CD4-positive, alpha-beta T cell (primary cell): ENCODE measurements around the gene PINLYP. TPM values are rescaled to one million over a fixed set of nuclear protein-coding genes. Genes with fewer than 3 reads are reported as not detected.

Experiments used
- ATAC-seq: fragments of 200-7000 bp; cut with Tn5 transposase; one replicate; pipeline ENCODE4 v1.10.0; 2022; ENCODE audit warnings: mild to moderate bottlenecking; ENCODE audit not compliant: poor library complexity
- CTCF ChIA-PET: fragments of 350-600 bp; sonication (Branson Sonifier 250); formaldehyde crosslinking; loops from one replicate; lab custom pipeline; 2021; ENCODE audit warnings: antibody characterized with exemption, inconsistent platforms; lab: Charles Lee
- POLR2A ChIA-PET: fragments of 350-600 bp; sonication (Branson Sonifier 250); formaldehyde crosslinking; loops from one replicate; lab custom pipeline; 2021; ENCODE audit warnings: antibody characterized with exemption, inconsistent platforms; lab: Charles Lee
- DNase-seq, 14 experiments: peaks; one replicate each; pipeline ENCODE4 v3.0.0-alpha.2; 2013 to 2020; ENCODE audit warnings: mixed read lengths in 2 of 14
- H3K27ac ChIP-seq, 2 donors: one replicate each; pipeline versions ENCODE4 v1.5.1 to v1.7.0; 2013; ENCODE audit warnings: low read length in 2 of 2, low read depth in 1 of 2, mild to moderate bottlenecking in 1 of 2
- H3K27me3 ChIP-seq, 2 experiments: 1 replicate in 1 of 2; 2 replicates in 1 of 2; pipeline versions ENCODE4 v1.6.1 to v1.7.0; 2013; ENCODE audit warnings: low read length in 2 of 2, control low read depth in 1 of 2, mild to moderate bottlenecking in 1 of 2, moderate library complexity in 1 of 2; ENCODE audit not compliant: insufficient read depth in 2 of 2, control insufficient read depth in 1 of 2
- H3K36me3 ChIP-seq: one replicate; pipeline ENCODE4 v1.6.1; 2013; ENCODE audit warnings: low read length, control low read depth; ENCODE audit not compliant: insufficient read depth
- H3K4me1 ChIP-seq: one replicate; pipeline ENCODE4 v1.6.1; 2013; ENCODE audit warnings: low read length, control low read depth; ENCODE audit not compliant: insufficient read depth
- H3K4me3 ChIP-seq: one replicate; pipeline ENCODE4 v1.5.1; 2013; ENCODE audit warnings: mild to moderate bottlenecking, low read length, moderate library complexity
- H3K9me3 ChIP-seq, 2 experiments: 1 replicate in 1 of 2; 2 replicates in 1 of 2; pipeline versions ENCODE4 v1.6.1 to v1.7.0; 2013; ENCODE audit warnings: low read length in 2 of 2, mild to moderate bottlenecking in 2 of 2, control low read depth in 1 of 2, moderate library complexity in 1 of 2; ENCODE audit not compliant: control insufficient read depth in 1 of 2, insufficient read depth in 1 of 2
- H3K27ac Mint-ChIP-seq: one replicate; pipeline ENCODE4 v1.8.0; 2020; ENCODE audit warnings: mixed read lengths
- H3K27me3 Mint-ChIP-seq: one replicate; pipeline ENCODE4 v1.8.0; 2021; ENCODE audit warnings: mixed read lengths
- H3K36me3 Mint-ChIP-seq: one replicate; pipeline ENCODE4 v1.8.0; 2021; ENCODE audit warnings: low read depth, mixed read lengths
- H3K4me1 Mint-ChIP-seq: one replicate; pipeline ENCODE4 v1.8.0; 2021; ENCODE audit warnings: low read depth, mixed read lengths
- H3K4me3 Mint-ChIP-seq: one replicate; pipeline ENCODE4 v1.8.0; 2020; ENCODE audit warnings: mild to moderate bottlenecking, mixed read lengths
- H3K9me3 Mint-ChIP-seq: one replicate; pipeline ENCODE4 v1.8.0; 2020; ENCODE audit warnings: mixed read lengths
- intact Hi-C, 2 experiments: fragments of 100-400 bp; cut with DNase I in 1 of 2; cut with micrococcal nuclease in 1 of 2; formaldehyde crosslinking; loops; one replicate each; pipeline versions ENCODE4 v1.15.1 to v1.9.0; 2023 to 2025; cut with DNase I, micrococcal nuclease
- total RNA-seq, 174 experiments: library from RNA in 2 of 174; stranded (reverse) in 2 of 174; gene quantifications; one replicate each; pipeline ENCODE4 v1.2.3 and lab custom pipeline; 2021 to 2026
- TF ChIP-seq, protein P1 (sequence below): fragments of 200-600 bp; IDR thresholded peaks from one replicate; pipeline ENCODE4 v1.8.0; 2022; ENCODE audit warnings: antibody characterized with exemption, mild to moderate bottlenecking

PINLYP gene
- total RNA-seq, 2 experiments from 2014 or later: not detected

DNA sequence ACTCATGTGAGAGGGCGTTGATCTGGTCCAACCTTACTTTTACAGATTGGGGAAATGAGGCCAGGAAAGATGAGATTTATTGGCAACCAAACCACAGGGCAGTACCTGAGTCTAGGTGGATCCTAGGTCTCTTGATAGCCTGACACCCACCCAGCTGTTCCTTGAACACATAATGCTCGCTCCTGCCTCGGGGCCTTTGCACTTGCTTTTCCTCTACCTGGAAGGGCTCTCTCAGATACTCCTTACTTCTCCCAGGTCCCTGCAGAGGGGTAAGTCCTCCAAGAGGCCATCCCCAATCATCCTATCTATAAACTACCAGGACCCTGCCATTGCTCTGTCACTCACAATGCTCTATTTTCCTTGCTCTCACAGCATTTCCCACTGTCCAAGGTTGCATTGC, 35.2 kb upstream of the PINLYP start:
- no peak overlapping the region for H3K27ac ChIP-seq
- CTCF ChIA-PET: no interaction called here
- ATAC-seq (no peak), DNase-seq (no peak)
- H3K27ac Mint-ChIP-seq: no peak overlapping the region
- peaks cover 77% of the 10 kb centered on the region for H3K36me3 Mint-ChIP-seq
- H3K4me3 Mint-ChIP-seq: no peak overlapping the region
- POLR2A ChIA-PET: no interaction called here
- TF ChIP-seq, protein P1, sequence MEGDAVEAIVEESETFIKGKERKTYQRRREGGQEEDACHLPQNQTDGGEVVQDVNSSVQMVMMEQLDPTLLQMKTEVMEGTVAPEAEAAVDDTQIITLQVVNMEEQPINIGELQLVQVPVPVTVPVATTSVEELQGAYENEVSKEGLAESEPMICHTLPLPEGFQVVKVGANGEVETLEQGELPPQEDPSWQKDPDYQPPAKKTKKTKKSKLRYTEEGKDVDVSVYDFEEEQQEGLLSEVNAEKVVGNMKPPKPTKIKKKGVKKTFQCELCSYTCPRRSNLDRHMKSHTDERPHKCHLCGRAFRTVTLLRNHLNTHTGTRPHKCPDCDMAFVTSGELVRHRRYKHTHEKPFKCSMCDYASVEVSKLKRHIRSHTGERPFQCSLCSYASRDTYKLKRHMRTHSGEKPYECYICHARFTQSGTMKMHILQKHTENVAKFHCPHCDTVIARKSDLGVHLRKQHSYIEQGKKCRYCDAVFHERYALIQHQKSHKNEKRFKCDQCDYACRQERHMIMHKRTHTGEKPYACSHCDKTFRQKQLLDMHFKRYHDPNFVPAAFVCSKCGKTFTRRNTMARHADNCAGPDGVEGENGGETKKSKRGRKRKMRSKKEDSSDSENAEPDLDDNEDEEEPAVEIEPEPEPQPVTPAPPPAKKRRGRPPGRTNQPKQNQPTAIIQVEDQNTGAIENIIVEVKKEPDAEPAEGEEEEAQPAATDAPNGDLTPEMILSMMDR: no peak
- H3K36me3 ChIP-seq: peaks cover 62% of the 10 kb centered on the region
- H3K9me3 ChIP-seq: peaks cover 0 to 7% of the 10 kb centered on the region in 2 experiments
- intact Hi-C loops: no loop called here
- H3K9me3 Mint-ChIP-seq: peaks cover 4% of the 10 kb centered on the region
- H3K4me1 ChIP-seq: no peaks in the 10 kb centered on the region
- H3K27me3 ChIP-seq: no peaks in the 10 kb centered on the region
- peaks cover 2% of the 10 kb centered on the region for H3K4me1 Mint-ChIP-seq
- H3K27me3 Mint-ChIP-seq: no peaks in the 10 kb centered on the region
- no peak overlapping the region for H3K4me3 ChIP-seq

GRCh38 chr19:43541920-43542650, 33.5 kb upstream of the PINLYP start:
- Mint-ChIP-seq H3K27me3 (no peaks in the 10 kb centered on the region), H3K27ac (no peak overlapping the region)
- POLR2A ChIA-PET: no interaction called here

GRCh38 chr19:43544077-43544476, 31.5 kb upstream of the PINLYP start:
- CTCF ChIA-PET: interaction anchor here (1.6 kb wide), 1 partner anchor 17 kb away, joined by 3 read pairs; no protein-coding TSS in a partner anchor
- peaks cover 3% of the 10 kb centered on the region for H3K9me3 Mint-ChIP-seq
- Histone ChIP-seq H3K36me3 (peaks cover 58% of the 10 kb centered on the region), H3K9me3 (peaks cover 0 to 2% of the 10 kb centered on the region in 2 experiments), H3K27me3 (no peaks in the 10 kb centered on the region), H3K4me3 (no peak overlapping the region), H3K27ac (no peak overlapping the region), H3K4me1 (no peaks in the 10 kb centered on the region)
- H3K27ac Mint-ChIP-seq: peak overlapping the region; percentile 14
- TF ChIP-seq, protein P1: no peak
- H3K4me3 Mint-ChIP-seq: no peak overlapping the region
- ATAC-seq (no peak), DNase-seq (no peak)
- intact Hi-C loops: no loop called here
- peaks cover 84% of the 10 kb centered on the region for H3K36me3 Mint-ChIP-seq
- POLR2A ChIA-PET: no interaction called here
- H3K27me3 Mint-ChIP-seq: no peaks in the 10 kb centered on the region
- H3K4me1 Mint-ChIP-seq: no peaks in the 10 kb centered on the region

More at GRCh38 chr19:43541920-43542650, 33.5 kb upstream of the PINLYP start:
- Histone ChIP-seq H3K27ac (no peak overlapping the region), H3K4me3 (no peak overlapping the region), H3K9me3 (peaks cover 0 to 7% of the 10 kb centered on the region in 2 experiments), H3K36me3 (peaks cover 67% of the 10 kb centered on the region), H3K4me1 (no peaks in the 10 kb centered on the region), H3K27me3 (no peaks in the 10 kb centered on the region)
- intact Hi-C loops: no loop called here
- ATAC-seq (no peak), DNase-seq (no peak)
- TF ChIP-seq, protein P1: no peak
- peaks cover 4% of the 10 kb centered on the region for H3K9me3 Mint-ChIP-seq
- H3K36me3 Mint-ChIP-seq: peaks cover 90% of the 10 kb centered on the region
- H3K4me1 Mint-ChIP-seq: no peaks in the 10 kb centered on the region
- CTCF ChIA-PET: no interaction called here
- no peak overlapping the region for H3K4me3 Mint-ChIP-seq
